ENCODE measurements around the gene ALS2. TPM values are rescaled to one million over a fixed set of nuclear protein-coding genes. Genes with fewer than 3 reads are reported as not detected.

ALS2 gene
- total RNA-seq, 1 experiment from 2014 or later, result 28.4 TPM

- H2BK15ac ChIP-seq (ENCODE audit: low read depth, low read length), result no peak overlapping the region; the same call in 1 of the 2 replicates
- no peak overlapping the region for H3K56ac ChIP-seq (ENCODE audit: insufficient read length, low read depth, low read length)
- no peak overlapping the region for H4K91ac ChIP-seq (ENCODE audit: insufficient read length, low read depth, low read length)
- H3K27me3 ChIP-seq (ENCODE audit: insufficient read depth, low read length), result no peaks in the 10 kb centered on the region
- H3K23ac ChIP-seq (ENCODE audit: insufficient read length, low read depth, low read length), result no peak overlapping the region
- H3K4me2 ChIP-seq (ENCODE audit: insufficient read depth, insufficient read length, low read length), result no peak overlapping the region
- H3K14ac ChIP-seq (ENCODE audit: insufficient read depth, low read length), result no peak overlapping the region
- H2BK5ac ChIP-seq (ENCODE audit: insufficient read length, low read length), result no peak overlapping the region
- no peaks in the 10 kb centered on the region for H3K9me3 ChIP-seq (ENCODE audit: control insufficient read depth, low read depth, low read length)
- H3K79me1 ChIP-seq (ENCODE audit: insufficient read depth, low read depth, low read length, poor library complexity, severe bottlenecking), result no peaks in the 10 kb centered on the region
- Mint-ChIP-seq H3K4me1 (peaks cover 3 to 6% of the 10 kb centered on the region in 2 experiments; a peak in 3 of 4 replicates), H3K27me3 (ENCODE audit: low read depth) (0 out of 2 replicates have a peak, but pooled peaks cover 2% of the 10 kb centered on the region), H3K27ac (no peak overlapping the region), H3K36me3 (ENCODE audit: insufficient read depth in 1 of 3, low read depth in 3 of 3) (no peaks in the 10 kb centered on the region), H3K9me3 (no peaks in the 10 kb centered on the region), H3K4me3 (no peak overlapping the region)
- no peak overlapping the region for H3K27ac ChIP-seq (ENCODE audit: insufficient read length, low read depth, low read length)
- no CpG with 5 or more reads among the region's 8 CpGs for WGBS (ENCODE audit: extremely low coverage, insufficient read length, low lambda C conversion rate)
- no peak overlapping the region for H2BK120ac ChIP-seq (ENCODE audit: low read depth, low read length, poor library complexity, severe bottlenecking)
- no peak overlapping the region for H3K4ac ChIP-seq (ENCODE audit: low read depth, low read length)
- H3K18ac ChIP-seq (ENCODE audit: insufficient read length, low read depth, low read length), result no peak overlapping the region
- H4K20me1 ChIP-seq (ENCODE audit: control insufficient read depth, insufficient read depth, insufficient read length), result no peaks in the 10 kb centered on the region
- no peak for DNase-seq
- no peak overlapping the region for H2BK20ac ChIP-seq (ENCODE audit: low read depth, low read length, poor library complexity, severe bottlenecking)
- TF ChIP-seq CTCF (conservative IDR thresholded peaks at IDR 0.05), result no peak
- no peak overlapping the region for H4K8ac ChIP-seq (replicated peaks; ENCODE audit: insufficient read length, low read depth, low read length)
- H3K79me2 ChIP-seq (ENCODE audit: insufficient read depth, low read length), result no peaks in the 10 kb centered on the region
- no peak overlapping the region for H4K5ac ChIP-seq (ENCODE audit: insufficient read length, low read depth, low read length)
- H2BK12ac ChIP-seq (ENCODE audit: insufficient read length, low read depth, low read length), result no peak overlapping the region
- no peaks in the 10 kb centered on the region for H3K4me1 ChIP-seq (ENCODE audit: insufficient read depth, low read length)
- no peaks in the 10 kb centered on the region for H3K23me2 ChIP-seq (ENCODE audit: insufficient read length, low read depth, low read length, poor library complexity, severe bottlenecking)
- no peak overlapping the region for H2AK5ac ChIP-seq (ENCODE audit: insufficient read length, low read length)
- no peak overlapping the region for H2AFZ ChIP-seq (ENCODE audit: low read length)
- H3K9ac ChIP-seq (ENCODE audit: extremely low read depth, insufficient read length, low read length), result no peak overlapping the region
- H3T11ph ChIP-seq (ENCODE audit: low read length), result no peak overlapping the region
Measured at GRCh38 chr2:201664334-201664733, 116.4 kb downstream of the ALS2 start.
